Prostate gland (tissue), 2 donors: ENCODE data around the gene ZNF831. TPM values are rescaled to one million over a fixed set of nuclear protein-coding genes. Genes with fewer than 3 reads are reported as not detected.

Experiments
- DNase-seq: peaks from one replicate; pipeline ENCODE4 v3.0.0-alpha.2; 2019; ENCODE audit warnings: low spot score
- H3K27ac ChIP-seq, 2 donors: fragments of 200-600 bp; sonication (generic); 2 replicates each; pipeline ENCODE4 v1.5.1; 2017 to 2019
- H3K27me3 ChIP-seq: fragments of 200-600 bp; sonication (generic); replicated peaks from 2 replicates; pipeline ENCODE4 v1.5.1; 2019; ENCODE audit not compliant: insufficient read depth
- H3K36me3 ChIP-seq, 2 donors: fragments of 200-600 bp; sonication (generic); 1 replicate in 1 of 2; 2 replicates in 1 of 2; pipeline versions ENCODE4 v1.5.1 to v1.8.1; 2017 to 2019
- H3K4me1 ChIP-seq: fragments of 200-600 bp; sonication (generic); replicated peaks from 2 replicates; pipeline ENCODE4 v1.5.1; 2019
- H3K4me3 ChIP-seq, 2 donors: fragments of 200-600 bp; sonication (generic); 2 replicates each; pipeline ENCODE4 v1.5.1; 2017 to 2019
- H3K9me3 ChIP-seq: fragments of 200-600 bp; sonication (generic); 2 replicates; pipeline ENCODE4 v1.5.1; 2017
- CTCF ChIP-seq, 4 experiments: fragments of 200-600 bp in 2 of 4; fragments of 450-650 bp in 2 of 4; sonication (generic) in 2 of 4; IDR thresholded peaks; 1 replicate in 3 of 4; 2 replicates in 1 of 4; pipeline ENCODE4 v1.5.1; 2016 to 2019; ENCODE audit warnings: antibody characterized with exemption in 4 of 4, mild to moderate bottlenecking in 2 of 4, moderate library complexity in 2 of 4
- POLR2A ChIP-seq: fragments of 450-650 bp; IDR thresholded peaks from one replicate; pipeline ENCODE4 v1.6.1; 2016; ENCODE audit warnings: antibody characterized with exemption, mild to moderate bottlenecking
- POLR2AphosphoS5 ChIP-seq: sonication (generic); formaldehyde crosslinking; IDR thresholded peaks from one replicate; pipeline ENCODE4 v1.6.1; 2017; ENCODE audit warnings: antibody characterized with exemption
- WGBS: methylation state at CpG from one replicate; pipeline ENCODE4 v1.1.5; 2018; 5-methylcytosine and 5-hydroxymethylcytosine counted together
- intact Hi-C: fragments of 100-400 bp; cut with DNase I; formaldehyde crosslinking; loops from one replicate; pipeline ENCODE4 v1.14.2; 2022
- total RNA-seq, 2 donors: library from RNA; depleted of rRNA; stranded (reverse); fragments of >200 nt; gene quantifications; one replicate each; pipeline ENCODE4 v1.1.0, GENCODE V29; 2016

The ZNF831 gene
- total RNA-seq, 2 donors from 2014 or later, result 0.46 to 1.1 TPM

GRCh38 chr20:59148701-59149493 lies 14.7 kb upstream of the ZNF831 start:
- Histone ChIP-seq H3K4me3 (no peak overlapping the region), H3K9me3 (no peaks in the 10 kb centered on the region), H3K27me3 (no peaks in the 10 kb centered on the region), H3K36me3 (no peaks in the 10 kb centered on the region), H3K4me1 (no peaks in the 10 kb centered on the region), H3K27ac (no peak overlapping the region)
- no peak for DNase-seq
- intact Hi-C loops, result no loop called here
- 81% methylated on average over 8 of the region's 9 CpGs for WGBS
- TF ChIP-seq POLR2A, result no peak
- no peak for TF ChIP-seq POLR2AphosphoS5
- TF ChIP-seq CTCF (IDR thresholded peaks at IDR 0.05), result no peak

GRCh38 chr20:59149678-59150504 lies 13.7 kb upstream of the ZNF831 start:
- H3K4me3 ChIP-seq, result no peak overlapping the region
- no peaks in the 10 kb centered on the region for H3K9me3 ChIP-seq
- WGBS, result 50% methylated on average over 18 of the region's 18 CpGs
- H3K36me3 ChIP-seq, result no peaks in the 10 kb centered on the region
- intact Hi-C loops, result no loop called here
- no peaks in the 10 kb centered on the region for H3K4me1 ChIP-seq
- no peak for DNase-seq
- TF ChIP-seq POLR2AphosphoS5 (no peak), POLR2A (no peak), CTCF (IDR thresholded peaks at IDR 0.05) (no peak)
- no peaks in the 10 kb centered on the region for H3K27me3 ChIP-seq
- H3K27ac ChIP-seq, result no peak overlapping the region

- Histone ChIP-seq H3K4me3 (no peak overlapping the region), H3K27ac (no peak overlapping the region), H3K27me3 (no peaks in the 10 kb centered on the region), H3K4me1 (no peaks in the 10 kb centered on the region), H3K36me3 (no peaks in the 10 kb centered on the region), H3K9me3 (no peaks in the 10 kb centered on the region)
- no peak for DNase-seq
- WGBS, result 97% methylated on average over 13 of the region's 13 CpGs
- TF ChIP-seq POLR2AphosphoS5 (no peak), CTCF (IDR thresholded peaks at IDR 0.05) (no peak), POLR2A (no peak)
- intact Hi-C loops, result no loop called here
Observed at GRCh38 chr20:59150821-59151251, 12.8 kb upstream of the ZNF831 start.

GRCh38 chr20:59151391-59151790 lies 12.2 kb upstream of the ZNF831 start:
- no peaks in the 10 kb centered on the region for H3K4me1 ChIP-seq
- TF ChIP-seq POLR2AphosphoS5, result peak; percentile 29
- no peak for TF ChIP-seq POLR2A
- DNase-seq, result peak; percentile 56
- no peak overlapping the region for H3K27ac ChIP-seq
- H3K36me3 ChIP-seq, result no peaks in the 10 kb centered on the region
- no peaks in the 10 kb centered on the region for H3K9me3 ChIP-seq
- 63% methylated on average over 9 of the region's 9 CpGs for WGBS
- no peaks in the 10 kb centered on the region for H3K27me3 ChIP-seq
- no peak overlapping the region for H3K4me3 ChIP-seq
- intact Hi-C loops, result no loop called here

GRCh38 chr20:59151820-59152219 lies 11.8 kb upstream of the ZNF831 start:
- Histone ChIP-seq H3K9me3 (no peaks in the 10 kb centered on the region), H3K27ac (no peak overlapping the region)
- intact Hi-C loops, result no loop called here

More at GRCh38 chr20:59151820-59152219, 11.8 kb upstream of the ZNF831 start:
- H3K27me3 ChIP-seq, result no peaks in the 10 kb centered on the region
- TF ChIP-seq POLR2AphosphoS5 (no peak), CTCF (IDR thresholded peaks at IDR 0.05) (no peak), POLR2A (no peak)
- no peaks in the 10 kb centered on the region for H3K4me1 ChIP-seq
- WGBS, result 88% methylated on average over 5 of the region's 5 CpGs
- DNase-seq, result no peak
- H3K36me3 ChIP-seq, result no peaks in the 10 kb centered on the region
- H3K4me3 ChIP-seq, result no peak overlapping the region
